NCI-H2171 (cell line): ENCODE measurements around the gene PCID2.
A peak's percentile ranks its signal among the peaks of the same experiment; 100 is the strongest.
"Not testable (repeated sequence)": the region's sequence is repeated elsewhere in the genome, so short reads cannot be mapped to it uniquely, and the experiment has no call there.

ENCODE experiments used
- DNase-seq: peaks from one replicate; lab custom pipeline; 2025; lab: John Stamatoyannopoulos, UW

Gene PCID2

DNA sequence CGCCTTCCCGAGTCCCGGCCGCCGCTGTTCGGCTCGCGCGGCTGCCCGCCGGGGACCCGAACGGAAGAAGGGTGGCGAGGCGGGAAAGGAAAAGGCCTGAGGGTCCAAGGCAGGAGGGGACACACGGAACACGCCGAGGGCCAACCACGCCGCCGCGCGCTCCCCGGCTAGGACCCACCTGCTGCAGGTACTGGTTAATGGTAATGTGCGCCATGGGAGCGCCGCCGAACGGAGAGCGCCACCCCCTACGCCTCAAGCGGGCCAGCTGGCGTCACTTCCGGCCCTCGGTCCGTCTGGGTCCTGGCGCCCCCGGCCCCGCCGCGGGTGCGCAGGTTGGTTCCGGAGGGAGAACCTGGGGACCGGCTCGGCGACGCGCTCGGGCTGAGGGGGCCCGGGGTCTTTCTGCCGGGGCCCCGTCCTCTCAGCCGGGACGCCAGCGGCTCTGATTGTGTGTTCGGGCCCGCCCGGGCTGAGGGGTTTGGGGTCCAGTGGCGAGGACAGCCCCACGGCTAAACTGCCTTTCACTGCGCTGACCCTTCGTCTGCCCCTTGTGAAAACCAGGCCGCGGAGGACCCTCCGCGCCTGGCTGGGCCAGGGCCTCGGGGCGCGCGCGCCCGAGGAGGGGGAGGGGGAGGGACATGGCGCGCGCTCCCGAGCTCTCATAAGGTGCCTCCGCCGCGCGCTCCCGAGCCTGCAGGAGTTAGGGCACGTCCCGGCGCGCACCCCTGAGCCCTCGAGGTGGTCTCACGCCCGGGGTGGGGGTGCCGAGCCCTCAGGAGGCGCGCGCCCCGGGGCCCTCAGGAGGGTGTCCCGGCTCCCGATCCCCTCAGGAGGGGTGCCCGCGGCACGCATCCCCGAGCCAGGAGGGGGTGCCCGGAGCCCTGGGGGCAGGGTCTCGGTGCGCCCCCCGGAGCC is at the start of gene PCID2:
TSS of gene PCID2 (minus strand) at position 249 of the 915 bp plus-strand sequence. CDS start at position 214, 35 bp downstream.
- peak; percentile 96 for DNase-seq

DNA sequence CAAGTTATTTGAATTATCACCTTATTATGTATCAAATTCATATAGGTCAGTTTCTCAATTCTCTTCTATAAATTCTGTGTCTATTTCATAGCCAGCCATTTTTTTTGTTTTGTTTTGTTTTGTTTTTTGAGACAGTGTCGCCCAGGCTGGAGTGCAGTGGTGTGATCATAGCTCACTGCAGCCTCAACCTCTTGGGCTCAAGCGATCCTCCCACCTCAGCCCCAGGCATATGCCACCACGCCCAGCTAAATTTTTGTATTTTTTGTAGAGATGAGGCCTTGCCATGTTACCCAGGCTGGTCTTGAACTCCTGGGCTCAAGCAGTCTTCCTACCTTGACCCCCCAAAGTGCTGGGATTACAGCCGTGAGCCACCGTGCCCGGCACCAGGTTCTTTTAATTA is 49.4 kb upstream of the PCID2 start:
- not testable (repeated sequence) for DNase-seq

DNA sequence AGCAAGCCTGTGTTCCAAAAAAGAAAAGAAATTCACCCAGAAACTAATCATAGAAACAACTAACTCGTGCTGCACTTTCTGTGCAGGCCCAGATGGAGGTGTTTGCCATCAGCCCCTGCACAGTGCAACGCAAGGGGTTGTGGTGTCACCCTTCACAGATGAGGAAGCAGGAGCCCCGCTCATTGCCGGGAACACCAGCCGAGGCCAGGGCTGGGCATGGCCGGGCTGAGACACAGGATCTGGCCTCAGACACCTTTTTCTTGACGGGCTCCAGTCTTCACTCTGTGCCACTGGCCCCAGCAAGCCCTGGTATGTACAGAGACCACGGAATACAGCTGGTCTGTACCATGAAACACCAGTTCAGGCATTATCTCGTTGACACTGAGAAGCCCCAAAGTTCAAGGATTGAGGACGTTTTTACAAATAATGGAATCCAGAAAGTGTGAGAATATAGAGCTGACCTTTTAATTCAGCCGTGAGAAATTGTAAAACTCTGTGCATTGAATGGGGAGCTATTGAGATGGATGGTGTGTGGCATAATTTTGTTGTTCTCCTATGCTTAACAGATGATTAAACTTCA is 44.1 kb upstream of the PCID2 start:
- no peak for DNase-seq

DNA sequence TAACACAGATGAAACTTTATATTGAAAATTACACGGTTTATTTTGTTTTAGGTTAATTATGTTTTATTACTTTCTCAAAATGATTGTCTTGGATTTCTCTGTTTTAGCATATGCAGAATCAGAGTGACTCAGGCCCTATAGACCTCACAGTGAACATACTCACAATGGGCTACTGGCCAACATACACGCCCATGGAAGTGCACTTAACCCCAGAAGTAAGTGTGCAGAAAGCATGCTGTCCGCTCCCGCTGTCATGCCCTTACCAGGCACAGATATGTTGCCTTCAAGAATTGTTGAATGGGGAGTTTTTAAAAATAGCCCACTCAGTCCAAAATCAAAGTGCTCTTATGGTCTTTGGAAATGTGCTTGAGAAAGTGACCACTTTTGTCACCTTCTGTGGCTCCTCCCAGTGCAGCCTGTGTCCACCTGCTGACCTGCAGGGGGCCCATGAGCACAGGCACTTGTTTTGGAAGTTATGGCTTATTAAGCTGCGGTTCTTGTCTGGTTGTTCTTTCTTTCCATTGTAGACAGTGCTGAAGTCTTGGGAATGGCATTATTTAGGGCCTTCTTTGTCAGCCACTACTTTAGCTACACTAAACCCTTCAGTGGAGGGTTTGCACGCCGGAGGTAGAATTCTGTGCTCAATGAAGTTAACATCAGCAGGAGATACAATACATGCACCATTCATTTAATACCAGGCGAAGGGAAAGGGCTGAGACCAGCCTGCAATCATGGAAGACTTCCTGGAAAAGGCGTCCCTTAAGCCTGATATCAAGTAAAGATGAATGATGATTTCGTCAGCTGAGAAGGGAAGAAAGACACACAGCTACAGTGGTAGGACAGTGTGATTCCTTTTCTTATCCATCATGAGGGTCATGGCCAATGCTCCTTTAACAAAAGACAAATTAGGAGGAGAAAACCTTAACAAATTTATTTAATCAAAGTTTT is 37.7 kb upstream of the PCID2 start:
- DNase-seq, result no peak

DNA sequence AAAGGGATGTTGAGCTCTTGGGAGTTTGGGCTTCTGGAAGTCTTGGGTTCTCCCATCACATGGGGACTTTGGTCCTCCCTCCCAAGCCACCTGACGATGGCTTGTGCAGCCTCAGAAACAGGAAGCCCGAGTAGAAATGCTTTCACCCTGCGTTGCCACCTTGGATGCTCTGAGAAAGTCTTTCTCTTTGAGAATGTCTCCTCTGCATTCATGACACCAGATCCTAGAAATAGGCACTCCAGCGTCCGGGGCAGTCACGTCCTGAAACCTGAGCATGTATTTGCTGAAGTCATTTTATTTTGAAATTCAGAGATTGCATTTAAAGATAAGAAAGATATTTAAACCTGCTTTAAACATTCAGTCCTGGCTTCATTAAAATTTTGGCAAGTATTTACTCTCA is 35.4 kb upstream of the PCID2 start:
- no peak for DNase-seq

DNA sequence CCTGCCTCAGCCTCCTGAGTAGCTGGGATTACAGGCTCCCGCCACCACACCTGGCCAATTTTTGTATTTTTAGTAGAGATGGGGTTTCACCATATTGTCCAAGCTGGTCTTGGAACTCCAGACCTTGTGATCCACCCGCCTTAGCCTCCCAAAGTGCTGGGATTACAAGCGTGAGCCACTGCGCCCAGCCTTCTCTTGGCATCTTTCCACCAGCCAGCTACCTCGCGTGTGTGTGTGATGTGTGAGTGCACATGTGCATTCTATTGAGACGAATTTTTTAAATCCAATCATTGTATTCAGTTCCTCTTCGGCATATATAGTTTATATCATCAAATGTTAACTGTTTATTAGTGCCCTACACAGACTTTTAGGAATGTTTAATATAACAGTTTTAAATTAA is 33.2 kb upstream of the PCID2 start:
- DNase-seq, result not testable (repeated sequence)

DNA sequence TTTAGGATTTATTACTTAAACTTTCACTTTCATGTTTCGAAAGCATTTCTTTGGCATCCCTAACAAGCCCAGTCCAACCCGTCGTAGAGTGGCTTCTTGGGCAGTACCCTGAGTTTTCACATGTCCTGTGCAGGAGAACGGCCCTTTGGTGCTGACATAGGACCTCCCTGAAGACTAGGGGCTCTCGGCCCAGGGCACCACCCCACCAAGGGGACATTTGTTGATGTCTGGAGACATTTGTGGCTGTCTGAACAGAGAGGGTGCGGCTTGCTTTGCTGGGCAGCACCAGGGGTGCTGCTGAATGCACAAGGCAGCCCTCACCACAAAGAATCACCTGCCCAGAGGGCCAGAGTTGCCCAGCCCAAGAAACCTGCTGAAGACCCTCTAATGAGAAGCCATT is 31.5 kb upstream of the PCID2 start:
- DNase-seq, result no peak

DNA sequence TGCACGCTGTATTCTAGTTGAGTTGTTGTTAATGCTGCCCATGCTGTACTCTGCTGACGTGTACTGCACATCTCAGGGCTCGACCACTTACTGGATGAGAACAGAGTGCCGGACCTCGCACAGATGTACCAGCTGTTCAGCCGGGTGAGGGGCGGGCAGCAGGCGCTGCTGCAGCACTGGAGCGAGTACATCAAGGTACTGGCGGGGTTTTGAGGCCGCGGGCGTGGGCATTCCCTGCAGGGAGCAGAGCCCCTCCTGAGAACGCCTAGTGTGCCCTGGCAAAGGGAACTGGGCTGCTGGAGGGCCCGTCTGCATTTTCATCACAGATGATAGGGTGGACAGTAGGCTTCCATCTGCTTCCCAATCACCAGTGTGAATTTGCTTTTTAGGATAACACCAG is 30.9 kb upstream of the PCID2 start:
- no peak for DNase-seq

DNA sequence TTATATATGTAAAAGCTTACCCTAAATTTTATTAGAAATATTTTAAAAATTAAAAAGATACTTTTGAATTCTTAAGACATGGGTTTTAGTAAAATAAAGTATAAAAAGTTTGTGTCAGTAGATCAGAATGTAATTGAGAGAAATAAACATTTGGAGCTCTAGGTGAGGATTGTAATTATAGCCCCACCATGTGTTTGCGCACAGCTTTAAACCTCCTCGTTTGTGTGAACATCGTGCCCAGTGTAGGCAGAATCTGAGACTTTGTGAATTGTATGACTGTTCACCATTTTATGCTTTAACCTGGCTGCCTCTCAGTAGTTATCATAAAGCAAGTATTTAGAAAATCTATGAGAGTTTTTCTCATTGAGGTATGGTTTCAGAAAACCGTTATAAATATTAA is 30.1 kb upstream of the PCID2 start:
- no peak for DNase-seq

DNA sequence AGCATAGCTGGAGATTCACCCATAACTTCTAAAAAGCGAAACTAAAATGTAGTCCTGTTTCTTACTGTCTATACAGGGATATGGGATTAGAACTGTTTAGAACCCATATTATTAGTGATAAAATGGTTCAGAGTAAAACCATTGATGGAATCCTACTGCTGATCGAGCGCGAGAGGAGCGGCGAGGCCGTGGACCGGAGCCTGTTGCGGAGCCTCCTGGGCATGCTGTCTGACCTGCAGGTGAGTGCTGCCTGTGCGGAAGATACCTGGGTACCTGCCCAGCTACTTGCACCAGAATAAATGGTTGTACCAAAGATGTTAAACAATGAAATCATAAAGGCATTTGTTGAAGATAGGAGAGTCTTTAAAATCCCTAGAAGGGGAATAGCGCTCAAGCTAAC is 24.6 kb upstream of the PCID2 start:
- no peak for DNase-seq

DNA sequence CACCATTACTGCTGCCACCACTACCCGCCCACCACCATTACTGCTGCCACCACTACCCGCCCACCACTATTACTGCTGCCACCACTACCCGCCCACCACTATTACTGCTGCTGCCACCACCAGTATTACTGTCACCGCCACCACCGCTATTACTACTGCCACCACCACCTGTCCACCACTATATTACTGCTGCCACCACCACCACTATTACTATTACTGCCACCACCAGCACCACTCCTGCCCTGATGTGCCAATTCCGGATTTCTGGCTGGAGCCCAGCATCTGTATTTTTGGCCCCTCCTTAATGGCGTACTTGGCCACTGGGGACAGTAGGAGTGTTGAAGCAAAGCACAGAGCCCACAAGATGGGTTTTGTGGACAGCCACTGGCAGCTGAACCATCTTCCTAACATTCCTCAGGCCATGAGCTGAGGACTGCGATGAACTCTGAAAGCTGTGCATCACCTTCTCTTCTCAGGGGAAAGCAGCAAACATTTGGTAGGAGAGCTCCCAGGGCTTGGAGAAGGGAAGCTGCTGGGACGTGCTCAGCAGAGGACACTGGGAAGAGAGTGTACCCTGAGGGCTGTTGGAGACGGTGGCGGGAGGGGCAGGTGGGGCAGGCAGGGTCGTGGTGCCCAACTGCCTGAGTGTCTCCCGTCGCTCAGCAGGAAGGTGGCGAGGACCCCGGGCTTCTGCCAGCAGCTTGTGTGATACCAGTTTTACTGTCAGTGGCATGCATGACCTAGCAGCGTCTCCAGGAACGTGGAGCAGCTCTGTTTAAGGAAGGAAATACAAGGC is 23.9 kb upstream of the PCID2 start:
- no peak for DNase-seq

DNA sequence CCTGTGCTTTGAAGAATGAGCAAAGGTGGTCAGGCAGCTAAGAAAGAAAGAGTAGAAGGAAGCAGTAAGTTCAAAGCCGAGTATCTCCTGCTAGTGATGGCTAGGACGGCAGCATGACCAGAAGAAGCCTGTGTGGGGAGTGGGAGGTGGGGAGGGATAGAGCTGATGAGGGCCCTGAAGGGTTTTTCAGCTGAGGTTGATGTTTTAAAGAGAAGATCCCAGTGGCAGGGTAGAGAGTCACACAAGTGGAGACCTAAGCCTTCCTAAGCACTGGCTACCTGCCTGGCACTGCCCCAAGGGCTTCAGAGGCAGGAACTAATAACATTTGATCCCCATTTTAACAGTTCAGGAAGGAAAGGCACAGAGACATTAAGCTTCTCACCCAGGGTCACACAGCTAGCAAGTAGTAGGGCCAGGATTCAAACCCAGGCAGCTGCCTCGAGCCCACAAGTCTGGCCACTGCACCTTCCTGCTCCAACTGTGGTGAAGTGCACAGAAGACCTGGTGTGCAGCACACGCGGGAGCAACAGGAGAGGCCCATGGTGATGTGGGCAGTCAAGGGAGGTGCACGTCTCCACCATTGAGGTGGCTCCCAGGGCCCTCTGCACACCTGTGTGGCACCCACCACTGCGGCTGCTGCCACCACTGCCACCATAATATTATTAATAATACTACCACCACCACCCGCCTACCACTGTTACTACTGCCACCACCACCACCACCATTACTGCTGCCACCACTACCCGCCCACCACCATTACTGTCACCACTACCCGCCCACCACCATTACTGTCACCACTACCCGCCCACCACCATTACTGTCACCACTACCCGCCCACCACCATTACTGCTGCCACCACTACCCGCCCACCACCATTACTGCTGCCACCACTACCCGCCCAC is 23.1 kb upstream of the PCID2 start:
- no peak for DNase-seq

DNA sequence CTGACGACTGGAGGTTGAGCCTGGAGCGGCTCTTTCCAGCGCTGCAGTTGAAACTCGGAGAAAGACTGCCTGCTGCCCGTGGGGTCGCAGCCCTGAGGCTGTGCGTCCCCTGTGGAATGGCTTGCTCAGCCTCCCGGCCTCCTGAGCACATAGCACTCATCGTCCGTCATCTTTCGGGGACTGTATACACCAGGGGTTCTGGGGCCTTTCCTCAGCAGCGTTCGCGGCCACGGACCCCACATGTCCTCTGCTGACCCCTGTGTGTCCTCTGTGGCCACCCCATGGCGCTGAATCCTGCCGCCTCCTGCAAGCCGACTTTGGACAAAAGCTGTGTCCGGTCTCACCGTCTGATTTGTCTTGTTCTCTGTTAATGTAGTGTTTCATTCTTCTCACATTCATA is 21.3 kb upstream of the PCID2 start:
- DNase-seq, result no peak

DNA sequence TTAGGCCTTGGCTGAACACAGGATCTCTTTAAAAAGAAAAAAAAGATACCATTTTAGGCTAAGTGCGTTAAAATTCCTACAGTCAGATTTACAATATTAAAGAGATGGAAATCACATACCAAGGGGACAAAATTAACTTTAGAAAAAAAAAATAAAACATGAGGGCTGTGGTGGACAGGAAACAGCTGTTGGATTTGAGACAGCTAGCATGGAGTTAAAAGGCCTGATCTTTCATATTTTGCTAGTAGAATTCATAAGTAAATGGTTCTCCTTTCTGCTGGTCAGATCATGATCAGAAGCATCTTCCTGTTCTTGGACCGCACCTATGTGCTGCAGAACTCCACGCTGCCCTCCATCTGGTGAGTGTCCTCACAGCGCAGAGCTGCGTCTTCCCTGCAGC is 20.7 kb upstream of the PCID2 start:
- DNase-seq, result no peak

DNA sequence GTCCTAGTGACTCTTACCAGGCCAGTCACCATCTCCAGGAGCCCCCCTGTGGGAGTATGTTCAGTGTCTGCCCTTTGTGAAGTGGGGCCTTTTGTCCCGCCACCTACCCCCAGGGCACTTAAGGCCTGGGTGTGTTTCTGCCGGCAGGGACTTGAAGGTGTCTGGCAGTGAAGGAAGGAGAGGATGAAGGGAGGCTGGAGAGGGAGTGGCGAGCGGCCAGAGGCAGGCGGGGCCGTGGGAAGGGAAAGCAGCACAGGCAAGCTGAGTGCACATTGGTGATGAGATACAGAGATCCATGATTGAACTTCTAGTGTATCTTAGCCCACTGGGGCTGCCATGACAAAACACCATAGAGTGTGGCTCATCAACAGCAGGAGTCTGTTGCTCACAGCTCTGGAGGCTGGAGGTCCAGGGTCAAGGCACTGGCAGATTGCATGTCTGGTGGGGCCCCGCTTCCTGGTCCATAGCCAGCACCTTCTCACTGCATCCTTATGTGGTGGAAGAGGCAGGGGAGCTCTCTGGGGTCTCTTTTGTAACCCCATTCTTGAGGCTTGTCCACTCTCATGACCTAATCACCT is 18.5 kb upstream of the PCID2 start:
- DNase-seq, result no peak

DNA sequence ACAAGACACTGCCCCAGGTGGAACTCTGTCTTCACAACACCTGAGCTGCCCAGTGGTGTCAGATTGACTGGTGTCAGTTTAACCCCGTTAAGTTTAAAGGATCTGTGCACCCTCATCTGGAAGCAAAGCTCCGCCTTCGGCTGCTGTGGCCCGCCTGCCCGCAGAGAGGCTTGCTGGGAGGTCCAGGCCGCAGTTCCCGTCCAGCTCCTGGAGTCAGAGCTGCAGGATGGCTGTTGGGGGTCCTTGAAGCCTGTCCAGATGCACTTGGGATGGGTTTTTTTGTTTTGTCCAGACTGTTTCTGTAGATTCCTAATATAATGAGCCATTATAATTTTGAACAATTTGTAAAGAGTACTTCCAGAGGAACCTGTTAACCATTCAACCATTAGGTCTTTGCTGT is 17.0 kb upstream of the PCID2 start:
- DNase-seq, result no peak

DNA sequence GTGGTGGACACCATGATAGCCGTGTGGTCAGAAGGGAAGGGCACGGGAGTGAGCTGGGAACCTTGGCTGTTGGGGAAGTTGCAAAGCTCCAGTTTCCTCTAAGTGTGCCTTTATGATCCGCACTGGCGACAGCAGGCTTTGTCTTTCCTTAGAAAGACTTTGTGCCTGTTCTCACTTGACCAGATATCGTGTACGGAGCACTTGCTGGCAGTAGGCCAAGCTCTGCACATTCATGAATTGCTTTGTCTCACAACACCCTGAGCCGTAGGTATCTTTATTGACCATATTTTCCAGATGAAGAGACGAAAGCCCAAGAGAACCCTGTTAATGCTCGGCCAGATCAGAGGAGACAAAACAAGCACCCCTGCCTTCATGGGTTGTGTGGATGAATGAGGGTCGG is 16.0 kb upstream of the PCID2 start:
- DNase-seq, result no peak

DNA sequence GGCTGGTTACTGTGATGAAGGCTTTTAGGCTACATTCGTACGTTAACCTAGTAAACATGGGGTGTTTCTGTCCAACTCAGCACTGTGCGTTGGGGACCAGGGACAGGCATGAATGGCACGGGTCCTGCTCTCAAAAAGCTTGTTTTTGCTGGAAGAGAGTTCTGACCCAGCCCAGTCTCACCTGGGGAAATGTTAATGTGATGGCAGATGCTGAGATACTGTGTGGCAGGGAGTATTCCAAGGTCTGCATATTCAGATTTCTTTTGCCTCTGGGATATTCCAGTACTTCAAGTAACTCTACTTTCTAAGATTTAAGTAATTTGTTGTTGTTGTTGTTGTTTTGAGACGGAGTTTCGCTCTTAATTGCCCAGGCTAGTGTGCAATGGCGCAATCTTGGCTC is 14.6 kb upstream of the PCID2 start:
- no peak for DNase-seq

DNA sequence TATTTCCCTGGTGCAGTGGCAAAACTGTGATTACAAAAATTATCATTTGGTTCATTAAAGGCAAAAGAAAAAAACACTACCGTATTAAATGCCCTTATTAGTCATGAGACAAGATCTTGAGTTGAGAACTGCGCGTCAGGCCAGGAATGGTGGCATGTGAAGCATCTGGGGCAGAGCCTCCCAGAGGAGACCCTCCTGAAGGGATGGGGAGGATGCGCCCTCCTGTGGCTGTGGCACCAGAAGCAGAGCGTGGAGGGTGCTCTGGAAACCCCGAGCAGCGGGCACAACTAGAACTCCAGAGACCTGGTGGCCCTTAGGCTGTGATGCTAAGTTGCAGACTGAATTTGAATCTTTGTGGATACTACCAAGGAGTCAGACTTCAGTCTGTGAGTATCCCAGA is 12.4 kb upstream of the PCID2 start:
- DNase-seq, result no peak

DNA sequence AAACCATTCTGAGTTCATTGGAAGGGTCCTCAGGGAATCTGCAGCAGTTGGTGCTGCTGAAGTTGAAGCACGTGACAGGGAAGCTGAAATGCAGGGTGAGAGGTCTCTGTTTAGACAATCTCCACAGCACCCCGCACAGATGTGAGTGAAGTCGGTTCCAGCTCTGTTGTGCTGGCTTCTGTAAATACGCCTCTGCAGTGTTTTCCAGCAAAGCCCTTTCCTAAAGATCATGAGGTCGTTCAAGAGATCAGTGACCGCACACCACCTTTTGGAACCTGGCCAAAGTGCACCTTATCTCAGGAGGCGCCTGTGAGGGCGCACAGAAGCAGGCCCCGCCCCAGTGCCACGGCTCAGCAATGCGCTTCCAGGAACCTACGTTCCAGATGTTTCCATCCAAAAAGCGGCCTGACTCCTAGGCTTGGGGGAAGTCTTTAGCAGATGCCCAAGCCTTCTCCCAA is 11.7 kb upstream of the PCID2 start:
- DNase-seq, result no peak
